Neural cell (in vitro differentiated cells): Measurements from ENCODE around the gene KRT16. TPM values are rescaled to one million over a fixed set of nuclear protein-coding genes. Genes with fewer than 3 reads are reported as not detected.

Source experiments
- H2AFZ ChIP-seq: fragments of 200-600, 300-800 bp; sonication (generic), shearing (Covaris generic); 2 replicates; pipeline ENCODE4 v1.6.0; 2014; ENCODE audit warnings: low read depth, mild to moderate bottlenecking, antibody characterized with exemption, low read length, moderate library complexity
- H3F3A ChIP-seq: fragments of 200-600 bp; shearing (Covaris generic); 2 replicates; pipeline ENCODE4 v1.6.1; 2016; ENCODE audit warnings: mild to moderate bottlenecking, moderate library complexity, mixed read lengths, antibody characterized with exemption, low read length; ENCODE audit not compliant: insufficient read depth, poor library complexity, severe bottlenecking
- H3K27ac ChIP-seq: fragments of 200-600, 300-800 bp; sonication (generic), shearing (Covaris generic); 2 replicates; pipeline ENCODE4 v1.5.1; 2014; ENCODE audit warnings: mild to moderate bottlenecking, low read length, moderate library complexity
- H3K27me3 ChIP-seq: fragments of 300-800, 200-600 bp; sonication (generic), shearing (Covaris generic); 2 replicates; pipeline ENCODE4 v1.6.0; 2014; ENCODE audit warnings: mild to moderate bottlenecking, low read depth, low read length, moderate library complexity; ENCODE audit not compliant: insufficient read depth
- H3K36me3 ChIP-seq: fragments of 300-800, 200-600 bp; sonication (generic), shearing (Covaris generic); 2 replicates; pipeline ENCODE4 v1.5.1; 2014; ENCODE audit warnings: mild to moderate bottlenecking, antibody characterized with exemption, low read length, moderate library complexity; ENCODE audit not compliant: insufficient read depth
- H3K4me2 ChIP-seq: fragments of 300-800, 200-600 bp; sonication (generic), shearing (Covaris generic); 2 replicates; pipeline ENCODE4 v1.6.0; 2014; ENCODE audit warnings: mild to moderate bottlenecking, low read length
- H3K4me3 ChIP-seq: fragments of 300-800, 200-600 bp; sonication (generic), shearing (Covaris generic); 2 replicates; pipeline ENCODE4 v1.5.1; 2014; ENCODE audit warnings: mild to moderate bottlenecking, low read length, moderate library complexity
- H3K79me2 ChIP-seq: fragments of 200-600 bp; shearing (Covaris generic); replicated peaks from 2 replicates; pipeline ENCODE4 v1.6.0; 2014; ENCODE audit warnings: mild to moderate bottlenecking, low read length, moderate library complexity; ENCODE audit not compliant: insufficient read depth
- H3K9ac ChIP-seq: fragments of 300-800, 200-600 bp; sonication (generic), shearing (Covaris generic); 2 replicates; pipeline ENCODE4 v1.6.1; 2016; ENCODE audit warnings: mild to moderate bottlenecking, low read length, mixed read lengths
- H3K9me2 ChIP-seq: fragments of 200-600 bp; shearing (Covaris generic); 2 replicates; pipeline ENCODE4 v1.6.1; 2016; ENCODE audit warnings: mild to moderate bottlenecking, low read length, mixed read lengths; ENCODE audit not compliant: insufficient read depth
- H3K9me3 ChIP-seq: fragments of 200-600, 300-800 bp; sonication (generic), shearing (Covaris generic); 2 replicates; pipeline ENCODE4 v1.6.1; 2016; ENCODE audit warnings: mild to moderate bottlenecking, mixed run types, low read length, moderate library complexity, mixed read lengths
- H4K20me1 ChIP-seq: fragments of 200-600 bp; shearing (Covaris generic); 2 replicates; pipeline ENCODE4 v1.6.1; 2016; ENCODE audit warnings: mild to moderate bottlenecking, mixed run types; ENCODE audit not compliant: insufficient read depth
- EP300 ChIP-seq: fragments of 450-650 bp; conservative IDR thresholded peaks from 2 replicates; pipeline ENCODE4 v1.6.1; 2014; ENCODE audit warnings: antibody characterized with exemption, mild to moderate bottlenecking, moderate library complexity; ENCODE audit not compliant: poor library complexity, severe bottlenecking
- EZH2 ChIP-seq: fragments of 200-600, 300-800 bp; shearing (Covaris generic), sonication (generic); IDR thresholded peaks from 2 replicates; pipeline ENCODE4 v1.6.1; 2014; ENCODE audit warnings: antibody characterized with exemption, low read length, borderline replicate concordance, mild to moderate bottlenecking; ENCODE audit not compliant: insufficient read depth, poor library complexity, severe bottlenecking
- MXI1 ChIP-seq: fragments of 450-650 bp; conservative IDR thresholded peaks from 2 replicates; pipeline ENCODE4 v1.6.1; 2014; ENCODE audit warnings: antibody characterized with exemption, mild to moderate bottlenecking; ENCODE audit not compliant: poor library complexity, severe bottlenecking
- POLR2AphosphoS5 ChIP-seq: IDR thresholded peaks from 2 replicates; pipeline ENCODE4 v1.6.1; 2012
- RAD21 ChIP-seq: fragments of 450-650 bp; conservative IDR thresholded peaks from 2 replicates; pipeline ENCODE4 v1.6.1; 2014; ENCODE audit warnings: antibody characterized with exemption, mild to moderate bottlenecking, moderate library complexity
- SMC3 ChIP-seq: fragments of 450-650 bp; conservative IDR thresholded peaks from 2 replicates; pipeline ENCODE4 v1.6.1; 2014; ENCODE audit warnings: antibody characterized with exemption, mild to moderate bottlenecking, moderate library complexity; ENCODE audit not compliant: poor library complexity
- TAF1 ChIP-seq: IDR thresholded peaks from 2 replicates; pipeline ENCODE4 v1.6.1; 2012; ENCODE audit warnings: low read depth
- polyA plus RNA-seq: library from polyadenylated mRNA; depleted of rRNA; stranded (reverse); fragments of >200 nt; gene quantifications from 2 replicates; pipeline ENCODE4 v1.2.3, GENCODE V29; 2014
- TF ChIP-seq, protein P1 (sequence below): IDR thresholded peaks from 2 replicates; pipeline ENCODE4 v1.6.1; 2012; ENCODE audit warnings: borderline replicate concordance
- TF ChIP-seq, protein P2 (sequence below): fragments of 450-650 bp; IDR thresholded peaks from 2 replicates; pipeline ENCODE4 v1.5.1; 2014; ENCODE audit warnings: antibody characterized with exemption, mild to moderate bottlenecking, moderate library complexity; ENCODE audit not compliant: poor library complexity, severe bottlenecking

KRT16 gene
- polyA plus RNA-seq, 1 donor from 2014 or later, result not detected

DNA sequence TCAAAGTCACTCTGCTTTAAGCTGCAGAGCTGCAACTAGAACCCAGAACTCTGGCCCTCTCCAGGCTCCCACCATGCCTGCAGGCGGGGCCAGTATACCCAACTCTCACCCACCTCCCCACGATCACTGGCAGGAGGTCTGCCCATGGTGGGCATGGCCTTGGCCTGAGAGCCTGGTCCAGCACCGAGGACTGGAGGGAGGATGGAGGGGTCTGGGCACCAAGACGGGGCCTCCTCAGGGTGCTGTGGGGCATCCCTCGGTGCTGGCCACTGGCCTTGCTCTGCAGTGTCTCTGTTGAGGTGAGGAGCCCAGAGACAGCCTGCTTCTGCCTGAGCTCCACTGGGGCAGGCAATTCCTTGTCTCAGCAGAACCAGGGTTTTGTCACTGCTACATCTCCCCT, 1.5 kb upstream of the KRT16 start:
- Histone ChIP-seq H2AFZ (no peak overlapping the region), H3K9ac (no peak overlapping the region), H3K9me2 (no peaks in the 10 kb centered on the region), H3K36me3 (no peaks in the 10 kb centered on the region), H3K79me2 (no peaks in the 10 kb centered on the region), H3K27me3 (no peaks in the 10 kb centered on the region), H3K9me3 (no peaks in the 10 kb centered on the region), H3K27ac (no peak overlapping the region), H4K20me1 (no peaks in the 10 kb centered on the region), H3K4me2 (no peak overlapping the region), H3K4me3 (no peak overlapping the region), H3F3A (no peaks in the 10 kb centered on the region)
- TF ChIP-seq SMC3 (no peak), RAD21 (no peak), EP300 (no peak), EZH2 (no peak), MXI1 (no peak), TAF1 (no peak), POLR2AphosphoS5 (no peak)
- TF ChIP-seq, protein P1, sequence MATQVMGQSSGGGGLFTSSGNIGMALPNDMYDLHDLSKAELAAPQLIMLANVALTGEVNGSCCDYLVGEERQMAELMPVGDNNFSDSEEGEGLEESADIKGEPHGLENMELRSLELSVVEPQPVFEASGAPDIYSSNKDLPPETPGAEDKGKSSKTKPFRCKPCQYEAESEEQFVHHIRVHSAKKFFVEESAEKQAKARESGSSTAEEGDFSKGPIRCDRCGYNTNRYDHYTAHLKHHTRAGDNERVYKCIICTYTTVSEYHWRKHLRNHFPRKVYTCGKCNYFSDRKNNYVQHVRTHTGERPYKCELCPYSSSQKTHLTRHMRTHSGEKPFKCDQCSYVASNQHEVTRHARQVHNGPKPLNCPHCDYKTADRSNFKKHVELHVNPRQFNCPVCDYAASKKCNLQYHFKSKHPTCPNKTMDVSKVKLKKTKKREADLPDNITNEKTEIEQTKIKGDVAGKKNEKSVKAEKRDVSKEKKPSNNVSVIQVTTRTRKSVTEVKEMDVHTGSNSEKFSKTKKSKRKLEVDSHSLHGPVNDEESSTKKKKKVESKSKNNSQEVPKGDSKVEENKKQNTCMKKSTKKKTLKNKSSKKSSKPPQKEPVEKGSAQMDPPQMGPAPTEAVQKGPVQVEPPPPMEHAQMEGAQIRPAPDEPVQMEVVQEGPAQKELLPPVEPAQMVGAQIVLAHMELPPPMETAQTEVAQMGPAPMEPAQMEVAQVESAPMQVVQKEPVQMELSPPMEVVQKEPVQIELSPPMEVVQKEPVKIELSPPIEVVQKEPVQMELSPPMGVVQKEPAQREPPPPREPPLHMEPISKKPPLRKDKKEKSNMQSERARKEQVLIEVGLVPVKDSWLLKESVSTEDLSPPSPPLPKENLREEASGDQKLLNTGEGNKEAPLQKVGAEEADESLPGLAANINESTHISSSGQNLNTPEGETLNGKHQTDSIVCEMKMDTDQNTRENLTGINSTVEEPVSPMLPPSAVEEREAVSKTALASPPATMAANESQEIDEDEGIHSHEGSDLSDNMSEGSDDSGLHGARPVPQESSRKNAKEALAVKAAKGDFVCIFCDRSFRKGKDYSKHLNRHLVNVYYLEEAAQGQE, result no peak
- TF ChIP-seq, protein P2, sequence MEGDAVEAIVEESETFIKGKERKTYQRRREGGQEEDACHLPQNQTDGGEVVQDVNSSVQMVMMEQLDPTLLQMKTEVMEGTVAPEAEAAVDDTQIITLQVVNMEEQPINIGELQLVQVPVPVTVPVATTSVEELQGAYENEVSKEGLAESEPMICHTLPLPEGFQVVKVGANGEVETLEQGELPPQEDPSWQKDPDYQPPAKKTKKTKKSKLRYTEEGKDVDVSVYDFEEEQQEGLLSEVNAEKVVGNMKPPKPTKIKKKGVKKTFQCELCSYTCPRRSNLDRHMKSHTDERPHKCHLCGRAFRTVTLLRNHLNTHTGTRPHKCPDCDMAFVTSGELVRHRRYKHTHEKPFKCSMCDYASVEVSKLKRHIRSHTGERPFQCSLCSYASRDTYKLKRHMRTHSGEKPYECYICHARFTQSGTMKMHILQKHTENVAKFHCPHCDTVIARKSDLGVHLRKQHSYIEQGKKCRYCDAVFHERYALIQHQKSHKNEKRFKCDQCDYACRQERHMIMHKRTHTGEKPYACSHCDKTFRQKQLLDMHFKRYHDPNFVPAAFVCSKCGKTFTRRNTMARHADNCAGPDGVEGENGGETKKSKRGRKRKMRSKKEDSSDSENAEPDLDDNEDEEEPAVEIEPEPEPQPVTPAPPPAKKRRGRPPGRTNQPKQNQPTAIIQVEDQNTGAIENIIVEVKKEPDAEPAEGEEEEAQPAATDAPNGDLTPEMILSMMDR, result no peak

DNA sequence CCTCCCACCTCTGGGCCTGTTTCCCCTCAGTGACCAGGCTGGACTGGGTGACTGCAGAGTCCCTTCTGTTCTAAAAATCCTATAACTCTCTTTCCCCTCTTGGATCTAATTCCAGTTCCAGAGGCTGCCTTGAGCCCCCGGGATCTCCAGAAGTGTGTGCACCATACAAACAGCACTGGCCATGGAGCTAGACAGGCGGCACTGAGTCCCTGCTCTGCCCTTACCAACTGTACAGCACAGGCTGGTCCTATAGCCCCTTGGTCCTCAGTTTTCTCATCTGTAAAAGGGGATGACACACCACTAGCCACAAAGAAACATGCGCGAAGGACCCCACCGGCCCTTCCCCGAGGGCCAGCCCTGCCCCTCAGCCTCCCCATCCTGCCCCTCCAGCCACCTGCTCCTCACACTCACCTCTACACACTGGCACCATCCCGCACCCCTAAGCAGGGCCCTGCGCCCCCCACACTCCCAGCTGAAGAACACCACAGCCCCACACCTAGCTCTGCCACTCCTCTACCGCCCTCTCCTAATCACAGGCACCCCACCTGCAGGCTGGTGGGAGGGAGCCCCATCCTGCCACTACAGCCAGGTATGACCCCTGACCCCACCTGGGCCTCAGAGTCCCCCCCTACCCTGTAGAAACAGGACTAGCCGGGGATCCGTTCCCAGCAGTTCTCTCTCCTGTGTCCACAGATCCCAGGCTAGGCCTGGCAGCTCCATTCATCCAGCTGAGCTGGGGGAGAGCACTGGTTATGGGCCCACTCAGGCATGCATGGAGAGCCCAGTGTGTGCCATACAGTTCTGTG, 913 bp upstream of the KRT16 start:
- Histone ChIP-seq H3F3A (no peaks in the 10 kb centered on the region), H3K9me3 (no peaks in the 10 kb centered on the region), H3K27me3 (no peaks in the 10 kb centered on the region), H3K4me2 (no peak overlapping the region), H3K36me3 (no peaks in the 10 kb centered on the region), H2AFZ (no peak overlapping the region), H3K9me2 (no peaks in the 10 kb centered on the region), H3K4me3 (no peak overlapping the region), H3K9ac (no peak overlapping the region), H3K79me2 (no peaks in the 10 kb centered on the region), H4K20me1 (no peaks in the 10 kb centered on the region), H3K27ac (no peak overlapping the region)
- TF ChIP-seq EZH2 (no peak), RAD21 (no peak), EP300 (no peak), SMC3 (no peak), POLR2AphosphoS5 (no peak)
- TF ChIP-seq, protein P1, result no peak
